ENCODE measurements around the gene SCUBE2.
"Not testable (repeated sequence)": the region's sequence is repeated elsewhere in the genome, so short reads cannot be mapped to it uniquely, and the experiment has no call there.

Gene SCUBE2

GRCh38 chr11:9016916-9017642 is 74.3 kb downstream of the SCUBE2 start:
- DNase-seq (ENCODE audit: extremely low spot score, insufficient read length, low read depth): no peak

GRCh38 chr11:9015677-9016076 is 75.7 kb downstream of the SCUBE2 start:
- FAIRE-seq: peak; percentile 86
- peak; percentile 58 for DNase-seq (ENCODE audit: extremely low spot score, insufficient read length, low read depth)

More at GRCh38 chr11:9016916-9017642, 74.3 kb downstream of the SCUBE2 start:
- no peak for FAIRE-seq

GRCh38 chr11:9014826-9015225 is 76.6 kb downstream of the SCUBE2 start:
- no peak for FAIRE-seq
- DNase-seq (ENCODE audit: extremely low spot score, insufficient read length, low read depth): no peak

- no peak for FAIRE-seq
- no peak for DNase-seq (ENCODE audit: extremely low spot score, insufficient read length, low read depth)
Observed at GRCh38 chr11:9013373-9013772, 78.0 kb downstream of the SCUBE2 start.

DNA sequence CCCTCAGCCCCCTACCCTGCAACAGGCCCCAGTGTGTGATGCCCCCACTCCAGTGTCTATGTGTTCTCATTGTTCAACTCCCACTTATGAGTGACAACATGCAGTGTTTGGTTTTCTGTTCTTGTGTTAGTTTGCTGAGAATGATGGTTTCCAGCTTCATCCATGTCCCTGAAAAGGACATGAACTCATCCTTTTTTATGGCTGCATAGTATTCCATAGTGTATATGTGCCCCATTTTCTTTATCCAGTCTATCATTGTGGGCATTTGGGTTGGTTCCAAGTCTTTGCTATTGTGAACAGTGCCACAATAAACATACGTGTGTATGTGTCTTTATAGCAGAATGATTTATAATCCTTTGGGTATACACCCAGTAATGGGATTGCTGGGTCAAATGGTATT is 81.9 kb downstream of the SCUBE2 start:
- not testable (repeated sequence) for FAIRE-seq; DNase-seq (ENCODE audit: extremely low spot score, insufficient read length, low read depth)

DNA sequence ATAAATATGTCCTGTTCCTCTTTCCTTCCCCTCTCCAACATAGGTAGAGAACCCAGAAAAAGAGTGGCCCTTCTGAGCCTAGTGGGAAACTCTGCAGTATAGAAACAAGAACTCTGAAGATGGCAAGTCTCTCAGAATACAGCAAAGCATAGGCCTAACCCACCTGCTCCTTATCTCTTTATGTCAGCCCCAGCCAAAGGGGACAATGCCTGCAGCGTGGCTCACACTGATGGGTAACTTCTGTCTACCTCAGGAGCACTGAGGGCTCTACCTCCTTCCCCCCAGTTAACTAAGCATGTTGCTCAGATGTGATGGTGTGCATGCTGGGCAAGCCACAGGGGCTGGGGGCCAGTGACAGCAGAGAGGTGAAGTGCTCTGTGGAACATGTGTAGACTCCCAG is 82.7 kb downstream of the SCUBE2 start:
- DNase-seq (ENCODE audit: extremely low spot score, insufficient read length, low read depth) (no peak), FAIRE-seq (no peak)

- FAIRE-seq (no peak), DNase-seq (ENCODE audit: extremely low spot score, insufficient read length, low read depth) (no peak)
Observed at GRCh38 chr11:9008011-9008550, 83.3 kb downstream of the SCUBE2 start.

GRCh38 chr11:9005087-9005486 is 86.3 kb downstream of the SCUBE2 start:
- no peak for FAIRE-seq
- no peak for DNase-seq (ENCODE audit: extremely low spot score, insufficient read length, low read depth)

GRCh38 chr11:9004183-9004926 is 87.0 kb downstream of the SCUBE2 start:
- FAIRE-seq (no peak), DNase-seq (ENCODE audit: extremely low spot score, insufficient read length, low read depth) (no peak)

- no peak for DNase-seq (ENCODE audit: extremely low spot score, insufficient read length, low read depth)
- no peak for FAIRE-seq
Observed at GRCh38 chr11:9003573-9004182, 87.7 kb downstream of the SCUBE2 start, which contains the start of gene NRIP3. Gene NRIP3 (minus strand): TSS chr11:9004001. CDS start chr11:9003935, 66 bp downstream.

- no peak for DNase-seq (ENCODE audit: extremely low spot score, insufficient read length, low read depth)
- FAIRE-seq: no peak
Observed at GRCh38 chr11:9002920-9003572, 88.4 kb downstream of the SCUBE2 start.

DNA sequence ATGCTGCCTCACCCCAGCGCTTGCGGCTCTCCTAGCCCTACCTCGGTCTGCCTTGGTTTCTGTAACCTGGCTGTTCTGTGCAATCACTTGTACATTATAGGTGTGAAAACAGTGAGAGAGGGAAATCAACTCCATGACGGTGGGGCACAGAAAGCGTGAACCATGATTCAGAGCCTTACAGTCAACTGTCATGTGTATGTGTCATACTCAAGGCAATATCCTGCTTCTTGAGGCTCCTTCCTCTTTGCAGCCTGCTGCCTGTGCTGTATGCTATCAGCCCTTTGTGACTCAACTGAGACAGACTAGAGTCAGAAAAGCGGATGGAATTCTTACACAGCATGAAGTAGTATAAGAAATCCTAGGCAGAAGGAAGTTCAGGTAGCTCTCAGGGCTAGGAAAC is 89.7 kb downstream of the SCUBE2 start:
- FAIRE-seq: no peak
- no peak for DNase-seq (ENCODE audit: extremely low spot score, insufficient read length, low read depth)

DNA sequence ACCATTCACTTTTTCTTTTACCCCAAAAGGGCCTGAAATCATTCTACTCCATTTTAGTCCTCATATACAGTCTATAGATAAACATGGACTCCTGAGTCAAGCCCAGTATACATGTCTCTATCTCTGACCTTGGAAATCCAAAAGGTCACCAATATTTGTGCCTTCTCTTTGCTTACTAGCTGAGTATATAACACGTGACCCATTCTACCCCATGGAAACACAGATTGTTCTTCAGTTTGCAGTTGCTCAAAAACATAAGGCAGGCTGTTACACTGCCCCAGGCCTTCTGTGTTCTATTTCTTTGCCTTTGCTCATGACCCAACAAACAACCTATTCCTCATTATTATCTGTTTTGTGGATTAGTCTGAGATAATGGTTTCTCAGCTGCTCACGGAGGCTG is 93.4 kb downstream of the SCUBE2 start:
- no peak for DNase-seq (ENCODE audit: extremely low spot score, insufficient read length, low read depth)
- no peak for FAIRE-seq

DNA sequence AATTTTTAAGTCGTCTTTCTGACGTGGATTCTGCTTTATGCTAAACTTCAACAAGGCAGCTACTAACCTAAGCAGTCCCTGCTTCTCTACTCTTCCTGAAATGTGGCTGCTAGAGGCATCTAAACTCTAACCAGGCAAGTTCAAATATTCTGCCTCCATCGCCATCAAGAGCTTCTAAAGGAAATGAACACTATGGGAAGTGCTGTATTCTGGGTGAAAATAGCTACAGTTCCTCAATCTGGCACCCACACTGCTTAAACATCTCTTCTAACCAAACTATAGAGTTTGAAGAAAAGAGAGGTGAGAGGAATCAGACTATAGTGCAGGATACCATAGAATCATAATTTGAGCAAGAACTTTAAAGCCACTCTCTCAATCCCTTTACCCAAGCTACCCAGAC is 93.9 kb downstream of the SCUBE2 start:
- no peak for DNase-seq (ENCODE audit: extremely low spot score, insufficient read length, low read depth)

DNA sequence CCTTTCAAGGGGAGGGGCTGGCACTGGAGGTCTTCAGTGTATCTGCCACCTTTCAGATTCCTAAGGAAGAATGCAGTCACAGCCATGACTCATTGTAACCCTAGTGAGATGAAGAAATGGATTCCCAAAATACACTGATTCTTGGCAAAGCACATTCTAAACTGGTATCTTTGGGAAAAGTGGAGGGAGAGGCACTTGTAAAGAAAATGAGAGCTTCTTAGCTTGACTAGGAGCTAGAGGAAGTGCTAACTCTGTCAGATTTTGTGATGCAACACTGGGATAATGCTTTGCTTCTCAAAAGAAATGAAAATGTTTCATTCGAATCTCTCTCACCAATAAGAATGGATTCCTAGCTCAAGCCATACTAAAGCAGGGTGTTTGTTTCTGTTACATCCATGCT is 101.9 kb downstream of the SCUBE2 start:
- FAIRE-seq (no peak), DNase-seq (ENCODE audit: extremely low spot score, insufficient read length, low read depth) (no peak)

More for the DNA sequence above, 93.9 kb downstream of the SCUBE2 start:
- no peak for FAIRE-seq

DNA sequence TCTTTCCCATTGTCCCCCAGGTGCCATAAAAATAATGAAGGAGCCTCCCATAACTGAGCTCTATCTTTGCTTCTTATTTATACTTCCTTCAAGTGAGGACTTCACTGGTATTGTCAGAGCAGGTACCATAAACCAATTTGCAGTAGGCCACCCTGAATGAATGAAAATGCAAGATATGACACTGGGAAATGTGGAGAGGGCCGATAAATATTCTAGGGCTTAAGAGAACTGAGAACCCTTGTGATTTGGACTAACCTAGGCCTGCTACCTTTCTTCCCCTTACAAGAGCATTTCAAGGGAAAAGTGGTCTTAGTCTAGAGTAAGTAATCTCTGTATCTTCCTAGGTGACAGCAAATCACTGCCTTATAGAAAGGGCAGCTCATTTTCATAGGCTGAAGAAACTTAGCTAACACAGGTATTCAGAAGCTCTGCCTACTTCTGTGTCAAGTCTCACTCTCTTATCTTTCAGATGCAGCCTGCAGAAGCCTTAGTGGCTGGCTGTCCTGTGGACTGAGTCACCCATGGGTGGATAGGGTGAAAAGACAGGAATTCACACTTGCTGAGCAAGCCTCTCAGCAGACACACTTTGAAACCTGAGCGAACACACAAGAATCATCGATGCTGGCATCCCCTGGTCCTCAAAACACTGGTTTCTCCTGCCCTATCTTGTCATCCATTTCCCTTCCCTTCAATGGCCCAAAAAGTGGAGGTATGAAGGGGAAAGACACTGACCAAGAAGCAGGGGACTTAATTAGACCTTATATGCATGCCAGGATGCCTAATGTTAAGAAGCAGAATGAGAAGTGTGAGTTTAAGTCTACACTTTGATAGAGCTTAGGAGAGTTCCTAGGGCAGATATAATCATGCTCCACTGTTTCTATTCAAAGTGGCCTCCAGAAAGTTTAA is 102.8 kb downstream of the SCUBE2 start:
- DNase-seq (ENCODE audit: extremely low spot score, insufficient read length, low read depth) (no peak), FAIRE-seq (no peak)

DNA sequence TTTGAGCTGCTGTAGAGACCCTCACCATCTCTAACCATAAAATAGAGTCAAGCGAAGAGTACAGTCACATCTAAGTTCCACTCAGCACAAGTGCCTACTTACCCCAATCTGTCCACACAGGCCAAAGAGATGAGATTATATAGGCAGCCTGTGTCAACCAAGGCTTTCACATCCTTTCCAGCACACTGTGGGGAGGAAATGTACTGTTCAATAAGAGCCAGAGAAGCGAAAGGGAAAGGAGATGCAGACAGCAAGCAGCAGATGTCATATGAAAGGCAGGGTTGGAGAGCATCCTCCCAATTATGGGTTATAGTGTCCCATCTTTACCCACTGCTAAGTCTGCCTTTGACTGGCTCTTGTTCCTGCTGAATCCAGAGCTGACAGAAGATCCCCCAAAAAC is 104.0 kb downstream of the SCUBE2 start:
- DNase-seq (ENCODE audit: extremely low spot score, insufficient read length, low read depth): no peak
- no peak for FAIRE-seq

- not testable (repeated sequence) for DNase-seq (ENCODE audit: extremely low spot score, insufficient read length, low read depth); FAIRE-seq
Observed at GRCh38 chr11:8986772-8987171, 104.6 kb downstream of the SCUBE2 start.

- DNase-seq (ENCODE audit: extremely low spot score, insufficient read length, low read depth) (no peak), FAIRE-seq (no peak)
Observed at GRCh38 chr11:8985462-8985861, 105.9 kb downstream of the SCUBE2 start.

Data from GM18507 (cell line).